Measurements from ENCODE around the gene CFAP210.

GRCh38 chr2:169696381-169696780 is 2.2 kb upstream of the CFAP210 start:
- TF ChIP-seq SREBF2 (IDR thresholded peaks at IDR 0.05; ENCODE audit: low read length), result no peak
- no peak for TF ChIP-seq CTCF (IDR thresholded peaks at IDR 0.05 in 2 of 3, conservative IDR thresholded peaks at IDR 0.05 in 1 of 3; ENCODE audit: control insufficient read depth in 2 of 3, extremely low read depth in 1 of 3, insufficient read depth in 1 of 3, low read depth in 3 of 3, low read length in 3 of 3)
- no peak for TF ChIP-seq ASH2L (IDR thresholded peaks at IDR 0.05; ENCODE audit: borderline replicate concordance, low read depth)
- TF ChIP-seq EGR1 (IDR thresholded peaks at IDR 0.05; ENCODE audit: borderline replicate concordance in 1 of 2, low read depth in 2 of 2, low read length in 2 of 2), result no peak

Data from GM12878 (cell line).